ENCODE results near the gene CARD11. TPM values are rescaled to one million over a fixed set of nuclear protein-coding genes. Genes with fewer than 3 reads are reported as not detected.

The CARD11 gene
- total RNA-seq, 1 experiment from 2014 or later = 0.82 TPM

GRCh38 chr7:2975821-2976371, 67.8 kb downstream of the CARD11 start:
- H3K9me3 ChIP-seq (ENCODE audit: control insufficient read depth, insufficient read depth, low read depth, low read length) = no peaks in the 10 kb centered on the region
- no TSS peak for BruUV-seq (replicated peaks)
- no peaks in the 10 kb centered on the region; the same call in 1 of the 2 replicates for H3K27me3 ChIP-seq (ENCODE audit: control insufficient read depth, insufficient read depth, low read length)
- no peaks in the 10 kb centered on the region for H3K36me3 ChIP-seq (ENCODE audit: control insufficient read depth, insufficient read depth, low read length)
- TF ChIP-seq REST (IDR thresholded peaks at IDR 0.05; ENCODE audit: insufficient read depth in 1 of 2, low read depth in 2 of 2, low read length in 1 of 2) (no peak), SIN3A (IDR thresholded peaks at IDR 0.05; ENCODE audit: borderline replicate concordance, insufficient read depth, low read depth, low read length) (no peak), TCF7L2 (IDR thresholded peaks at IDR 0.05; ENCODE audit: low read depth, low read length) (no peak), CTCF (IDR thresholded peaks at IDR 0.05) (no peak), POLR2AphosphoS5 (IDR thresholded peaks at IDR 0.05; ENCODE audit: low read depth, low read length) (no peak)
- in situ Hi-C loops (cut with HindIII; ENCODE audit: low pct_unique_long_range_greater_than_20kb, low sequenced_read_pairs) = no loop called here
- POLR2A ChIA-PET = no interaction called here
- H3K4me1 ChIP-seq (ENCODE audit: control insufficient read depth, insufficient read depth, low read length) = no peaks in the 10 kb centered on the region
- DNase-seq (ENCODE audit: low read depth, low spot score) (no peak), ATAC-seq (no peak)
- no peak overlapping the region for H3K4me3 ChIP-seq (ENCODE audit: low read depth in 2 of 2, low read length in 2 of 2)
- CTCF ChIA-PET = no interaction called here
- intact Hi-C loops (cut with micrococcal nuclease; ENCODE audit: unreplicated experiment) = no loop called here
- H3K27ac ChIP-seq (ENCODE audit: low read length) = no peak overlapping the region

GRCh38 chr7:2974093-2974819, 69.4 kb downstream of the CARD11 start:
- no peak for DNase-seq (ENCODE audit: low read depth, low spot score)
- in situ Hi-C loops (cut with HindIII; ENCODE audit: low pct_unique_long_range_greater_than_20kb, low sequenced_read_pairs) (no loop called here), intact Hi-C loops (cut with micrococcal nuclease; ENCODE audit: unreplicated experiment) (no loop called here)
- Histone ChIP-seq H3K27me3 (ENCODE audit: control insufficient read depth, insufficient read depth, low read length) (no peaks in the 10 kb centered on the region; the same call in 1 of the 2 replicates), H3K27ac (ENCODE audit: low read length) (no peak overlapping the region), H3K9me3 (ENCODE audit: control insufficient read depth, insufficient read depth, low read depth, low read length) (no peaks in the 10 kb centered on the region), H3K4me1 (ENCODE audit: control insufficient read depth, insufficient read depth, low read length) (no peaks in the 10 kb centered on the region), H3K4me3 (ENCODE audit: low read depth in 2 of 2, low read length in 2 of 2) (no peak overlapping the region), H3K36me3 (ENCODE audit: control insufficient read depth, insufficient read depth, low read length) (no peaks in the 10 kb centered on the region)
- ChIA-PET POLR2A (no interaction called here), CTCF (interaction anchor here (0.6 kb wide), 1 partner anchor 91 kb away, joined by 3 read pairs; no protein-coding TSS in a partner anchor)
- ATAC-seq = no peak
- BruUV-seq (replicated peaks) = no TSS peak
- TF ChIP-seq POLR2AphosphoS5 (IDR thresholded peaks at IDR 0.05; ENCODE audit: low read depth, low read length) (no peak), SIN3A (IDR thresholded peaks at IDR 0.05; ENCODE audit: borderline replicate concordance, insufficient read depth, low read depth, low read length) (no peak), REST (IDR thresholded peaks at IDR 0.05; ENCODE audit: insufficient read depth in 1 of 2, low read depth in 2 of 2, low read length in 1 of 2) (no peak), CTCF (IDR thresholded peaks at IDR 0.05) (no peak), TCF7L2 (IDR thresholded peaks at IDR 0.05; ENCODE audit: low read depth, low read length) (no peak)
